Measurements from ENCODE around the gene GSDMA.

GRCh38 chr17:40004712-40005111, 41.9 kb downstream of the GSDMA start:
- no peak for TF ChIP-seq POLR2A (IDR thresholded peaks at IDR 0.05; ENCODE audit: low read length)
- no peak for TF ChIP-seq GATA1 (IDR thresholded peaks at IDR 0.05; ENCODE audit: low read depth, low read length)
